GM21515 (cell line): ENCODE data around the gene TMEM223.
A peak's percentile ranks its signal among the peaks of the same experiment; 100 is the strongest.
"Not testable (repeated sequence)": the region's sequence is repeated elsewhere in the genome, so short reads cannot be mapped to it uniquely, and the experiment has no call there.

ENCODE experiments used
- ATAC-seq: cut with Tn5 transposase; IDR thresholded peaks from one replicate; pipeline ENCODE4 v1.9.1; 2021; ENCODE audit not compliant: unreplicated experiment

The TMEM223 gene

DNA sequence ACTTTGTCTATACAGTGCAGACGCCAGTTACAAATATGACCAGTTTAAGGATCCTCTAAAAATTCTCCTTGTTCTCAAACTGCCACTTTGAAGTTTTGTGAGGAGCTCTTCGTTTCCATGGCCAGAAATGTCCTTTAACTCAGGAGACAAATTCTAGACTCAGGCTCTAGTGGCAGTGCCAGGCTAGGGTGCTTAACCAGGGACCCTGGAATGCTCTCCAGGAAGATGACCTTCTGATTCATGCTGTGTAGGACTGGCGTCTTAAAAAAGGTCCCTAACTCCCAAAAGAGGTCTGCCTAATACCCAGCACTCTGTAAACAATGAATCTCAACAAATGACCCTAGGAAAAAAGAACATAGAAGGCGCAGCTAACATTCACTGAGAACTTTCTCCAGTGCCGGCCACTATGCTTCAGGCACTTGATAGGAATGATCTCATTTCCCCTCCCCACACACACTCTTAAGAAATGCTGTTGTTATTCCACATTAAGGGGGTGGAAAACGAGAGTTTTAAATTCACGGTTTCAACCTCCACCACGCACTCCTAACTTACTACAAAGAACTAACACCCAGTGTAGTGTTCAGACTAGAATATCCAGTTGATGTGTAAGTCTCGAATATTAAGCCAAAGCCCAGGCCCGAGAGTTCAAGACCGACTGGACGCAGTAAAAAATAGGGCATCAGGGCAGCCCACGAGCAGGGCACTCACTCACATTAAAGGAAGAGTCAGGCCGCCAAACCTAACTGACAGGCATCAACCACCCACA is 12.7 kb upstream of the TMEM223 start:
- ATAC-seq, result no peak

- no peak for ATAC-seq
These were observed 9.3 kb upstream of the TMEM223 start for GRCh38 chr11:62801071-62801470.

DNA sequence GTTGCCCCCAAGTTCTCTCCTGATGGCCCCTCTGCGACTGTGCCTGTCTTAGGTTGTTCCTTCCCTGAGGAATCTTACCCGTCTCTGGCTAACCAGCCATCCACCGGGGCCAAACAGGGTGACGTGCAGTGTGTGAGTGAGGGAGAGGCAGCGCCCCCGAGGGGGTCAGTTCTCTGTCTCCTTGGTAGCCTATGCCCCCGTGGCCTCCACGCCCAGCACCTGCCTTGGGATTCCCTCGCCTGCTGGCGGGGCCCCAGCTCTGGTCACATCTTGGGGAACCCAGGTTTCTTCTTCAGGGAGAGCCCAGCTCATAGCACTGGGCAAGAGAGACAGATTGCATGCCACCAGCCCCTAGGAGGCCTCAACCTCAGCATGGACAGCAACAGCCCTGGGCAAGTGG is 7.7 kb upstream of the TMEM223 start:
- ATAC-seq, result no peak

- ATAC-seq, result no peak
These were observed 4.5 kb upstream of the TMEM223 start for GRCh38 chr11:62796281-62796680.

- ATAC-seq, result no peak
These were observed 2.5 kb upstream of the TMEM223 start for GRCh38 chr11:62794201-62794775.

- no peak for ATAC-seq
These were observed 383 bp upstream of the TMEM223 start for GRCh38 chr11:62792202-62792575.

DNA sequence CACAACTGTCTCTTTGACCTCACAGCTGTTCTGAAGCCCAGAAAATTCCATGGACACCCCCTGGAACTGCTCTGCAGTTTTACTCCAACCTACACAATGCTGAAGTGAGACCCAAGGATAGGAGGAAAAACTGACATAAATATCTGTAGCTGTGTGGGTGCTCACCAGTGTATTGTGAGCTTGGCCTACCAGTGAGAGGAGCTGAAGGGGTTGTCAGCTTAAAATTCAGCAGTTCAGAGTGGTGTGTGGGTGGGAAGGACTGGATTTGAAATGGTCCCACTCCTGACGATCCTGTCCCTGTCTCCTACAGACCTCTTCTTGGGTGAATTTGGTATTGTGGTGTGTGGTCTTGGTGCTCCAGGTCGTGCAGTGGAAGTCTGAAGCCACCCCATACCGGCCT is 2.2 kb downstream of the TMEM223 start:
- ATAC-seq, result no peak

- no peak for ATAC-seq
These were observed 2.8 kb downstream of the TMEM223 start for GRCh38 chr11:62788991-62789390.

GRCh38 chr11:62787005-62787759 is 4.6 kb downstream of the TMEM223 start, which contains the start of gene TMEM179B:
TMEM179B (plus strand) TSS chr11:62787402; CDS start chr11:62787432, 30 bp downstream.
- ATAC-seq, result peak; percentile 61

DNA sequence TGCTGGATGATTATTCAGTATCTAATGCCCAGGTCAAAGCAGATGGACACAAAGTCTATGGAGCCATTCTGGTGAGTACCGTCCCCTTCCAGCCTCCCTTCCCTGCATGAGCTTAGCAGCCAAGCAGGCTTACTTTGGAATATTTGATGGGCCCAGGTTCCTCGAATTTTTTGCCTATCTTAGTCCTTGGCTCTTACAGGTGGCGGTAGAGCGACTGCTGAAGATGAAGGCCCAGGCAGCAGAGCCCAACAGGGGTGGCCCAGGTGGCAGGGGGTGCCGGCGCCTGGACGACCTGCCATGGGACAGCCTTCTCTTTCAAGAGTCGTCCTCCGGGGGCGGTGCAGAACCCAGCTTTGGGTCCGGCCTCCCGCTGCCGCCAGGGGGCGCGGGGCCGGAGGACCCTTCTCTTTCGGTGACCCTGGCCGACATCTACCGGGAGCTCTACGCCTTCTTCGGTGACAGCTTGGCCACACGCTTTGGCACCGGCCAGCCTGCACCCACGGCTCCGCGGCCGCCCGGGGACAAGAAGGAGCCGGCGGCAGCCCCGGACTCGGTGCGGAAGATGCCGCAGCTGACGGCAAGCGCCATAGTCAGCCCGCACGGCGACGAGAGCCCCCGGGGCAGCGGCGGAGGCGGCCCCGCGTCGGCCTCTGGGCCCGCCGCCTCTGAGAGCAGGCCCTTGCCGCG is 5.3 kb downstream of the TMEM223 start:
- peak; percentile 67 for ATAC-seq

DNA sequence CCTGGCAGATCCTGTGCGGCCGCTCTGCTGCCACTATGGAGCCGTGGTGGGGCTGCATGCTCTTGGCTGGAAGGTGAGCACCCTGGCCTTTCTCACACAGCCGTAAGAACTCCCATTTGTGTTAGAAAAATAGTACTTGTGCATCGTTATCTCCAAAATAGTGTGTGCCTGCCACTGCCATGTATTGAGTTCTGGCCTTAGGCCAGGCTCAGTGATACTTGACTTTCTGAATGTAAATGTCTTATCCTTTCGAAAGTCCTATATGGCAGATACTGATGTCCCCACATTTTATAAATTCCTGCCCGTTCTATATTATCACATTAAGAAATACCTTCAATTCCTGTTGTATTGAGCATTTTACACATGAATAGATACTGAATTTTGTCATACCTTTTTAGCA is 9.1 kb downstream of the TMEM223 start:
- ATAC-seq, result no peak

DNA sequence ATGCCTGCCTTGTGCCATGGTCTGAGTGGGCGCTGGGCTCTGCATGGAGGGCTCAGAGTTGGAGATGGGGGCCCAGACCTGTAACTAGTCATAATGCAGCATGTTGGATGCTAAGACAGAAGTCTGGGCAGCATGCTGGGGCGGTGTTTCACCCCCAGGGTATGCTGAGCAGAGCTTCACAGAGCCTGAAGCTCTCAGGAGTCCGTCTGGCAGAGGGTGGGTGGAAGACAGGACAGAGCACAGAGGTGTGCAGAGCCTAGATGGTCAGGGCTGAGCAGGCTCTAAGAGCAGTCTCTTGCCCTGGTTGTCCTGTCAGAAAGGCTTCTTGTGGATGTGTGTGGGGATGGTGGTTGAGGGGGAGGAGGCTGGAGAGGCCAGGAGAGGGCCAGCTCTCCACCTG is 13.4 kb downstream of the TMEM223 start:
- no peak for ATAC-seq

DNA sequence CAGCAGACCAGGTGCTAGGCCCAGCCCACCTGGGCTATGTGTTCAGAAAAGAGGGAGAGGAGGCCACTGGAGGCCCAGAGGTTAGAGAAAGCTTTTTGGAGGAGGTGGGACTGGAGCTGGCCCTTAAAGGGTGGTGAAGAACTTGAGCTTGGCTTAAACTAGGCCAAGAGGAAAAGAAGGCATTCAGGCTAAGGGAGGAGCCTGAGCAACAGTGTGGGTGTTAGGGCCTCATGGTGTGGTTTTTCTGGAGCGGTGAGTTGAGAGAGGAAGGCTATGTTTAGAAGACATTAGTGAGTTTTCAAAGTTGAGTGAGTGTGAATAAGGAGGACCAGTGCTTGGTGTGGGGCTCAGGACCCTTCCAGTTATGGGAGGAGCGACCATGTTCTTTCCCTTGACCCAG is 14.4 kb downstream of the TMEM223 start:
- no peak for ATAC-seq

DNA sequence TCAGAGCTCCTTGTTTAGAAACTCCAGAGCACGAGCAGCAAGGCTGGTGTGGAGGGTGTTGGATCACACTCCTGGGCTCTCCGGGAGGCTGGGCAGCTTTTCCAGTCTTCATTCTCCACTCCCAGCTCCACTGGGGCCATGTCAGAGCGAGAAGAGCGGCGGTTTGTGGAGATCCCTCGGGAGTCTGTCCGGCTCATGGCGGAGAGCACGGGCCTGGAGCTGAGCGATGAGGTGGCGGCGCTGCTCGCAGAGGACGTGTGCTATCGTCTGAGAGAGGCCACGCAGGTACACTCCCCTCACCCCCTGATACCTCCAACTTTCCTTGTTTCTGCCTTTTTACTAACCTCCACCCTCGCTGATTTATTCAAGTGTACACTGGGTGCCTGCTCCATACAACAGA is 16.2 kb downstream of the TMEM223 start:
- no peak for ATAC-seq

GRCh38 chr11:62774407-62774806 is 17.4 kb downstream of the TMEM223 start:
- no peak for ATAC-seq

GRCh38 chr11:62771144-62772021 is 20.4 kb downstream of the TMEM223 start, which contains the start of gene TAF6L:
TAF6L (plus strand) TSS chr11:62771396; CDS start chr11:62775784, 4,388 bp downstream.
- peak; percentile 70 for ATAC-seq

DNA sequence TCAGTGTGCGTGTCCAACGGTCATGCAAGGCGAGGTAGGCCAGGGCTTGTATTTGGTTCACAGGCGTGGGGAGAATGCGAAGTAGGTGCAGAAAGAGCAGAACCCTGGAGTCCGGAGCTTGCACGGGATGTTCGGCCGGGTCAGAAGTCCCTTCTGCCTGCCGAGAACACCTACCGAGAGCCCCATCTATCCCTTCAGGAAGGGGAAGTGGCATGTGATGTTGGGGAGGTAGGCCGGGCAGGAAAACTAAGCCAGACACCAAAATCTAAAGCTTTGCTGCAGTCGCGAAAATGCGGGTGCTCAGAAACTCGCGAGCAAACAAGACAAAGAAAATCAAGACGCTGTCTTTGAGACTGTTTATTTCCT is 21.0 kb downstream of the TMEM223 start:
- ATAC-seq, result peak; percentile 2

- ATAC-seq, result not testable (repeated sequence)
These were observed 31.0 kb downstream of the TMEM223 start for GRCh38 chr11:62760867-62761227.

DNA sequence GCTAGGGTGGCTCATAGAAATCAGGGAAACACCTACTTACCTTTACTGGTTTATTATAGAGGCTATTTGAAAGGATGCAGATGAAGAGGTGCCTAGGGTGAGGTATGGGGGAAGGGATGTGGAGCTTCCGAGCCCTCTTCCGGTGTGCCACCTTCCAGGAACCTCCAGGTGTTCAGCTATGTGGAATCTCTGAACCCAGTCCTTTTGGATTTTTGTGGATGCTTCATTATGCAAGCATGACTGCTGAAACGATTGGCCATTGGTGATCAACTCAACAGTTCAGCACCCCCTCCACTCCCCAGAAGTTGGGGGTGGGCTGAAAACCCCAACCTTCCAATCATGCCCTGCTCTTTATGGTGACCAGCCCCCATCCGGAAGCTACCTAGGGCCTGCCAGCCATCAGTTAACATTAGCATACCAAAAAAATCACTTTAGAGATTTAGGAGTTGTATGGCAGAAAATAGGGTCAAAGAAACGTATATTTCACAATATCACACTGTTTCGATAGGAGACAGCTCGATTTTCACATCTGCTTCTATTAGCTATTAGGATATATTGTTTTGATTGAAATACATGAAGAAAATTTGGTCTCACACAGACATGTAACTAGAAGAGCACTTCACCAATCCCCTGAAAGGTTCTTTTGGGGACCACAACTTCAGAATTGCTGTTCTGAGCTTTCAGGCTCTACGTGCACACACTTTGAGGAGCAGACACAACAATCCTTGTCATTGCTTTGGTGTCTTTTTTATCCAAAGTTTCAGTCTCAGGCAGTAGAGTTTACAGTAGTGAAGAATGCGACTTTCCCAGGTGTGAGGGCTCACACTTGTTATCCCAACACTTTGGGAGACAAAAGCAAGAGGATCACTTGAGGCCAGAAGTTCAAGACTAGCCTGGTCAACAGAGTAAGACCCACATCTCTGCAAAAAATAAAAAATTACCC is 33.7 kb downstream of the TMEM223 start:
- ATAC-seq, result no peak
